HG03469 (cell line): Measurements from ENCODE around the gene DYSF.

ENCODE experiments used
- ATAC-seq: cut with Tn5 transposase; IDR thresholded peaks from one replicate; pipeline ENCODE4 v1.9.1; 2021; ENCODE audit warnings: mild to moderate bottlenecking, moderate library complexity, moderate number of reproducible peaks; ENCODE audit not compliant: unreplicated experiment

The DYSF gene

DNA sequence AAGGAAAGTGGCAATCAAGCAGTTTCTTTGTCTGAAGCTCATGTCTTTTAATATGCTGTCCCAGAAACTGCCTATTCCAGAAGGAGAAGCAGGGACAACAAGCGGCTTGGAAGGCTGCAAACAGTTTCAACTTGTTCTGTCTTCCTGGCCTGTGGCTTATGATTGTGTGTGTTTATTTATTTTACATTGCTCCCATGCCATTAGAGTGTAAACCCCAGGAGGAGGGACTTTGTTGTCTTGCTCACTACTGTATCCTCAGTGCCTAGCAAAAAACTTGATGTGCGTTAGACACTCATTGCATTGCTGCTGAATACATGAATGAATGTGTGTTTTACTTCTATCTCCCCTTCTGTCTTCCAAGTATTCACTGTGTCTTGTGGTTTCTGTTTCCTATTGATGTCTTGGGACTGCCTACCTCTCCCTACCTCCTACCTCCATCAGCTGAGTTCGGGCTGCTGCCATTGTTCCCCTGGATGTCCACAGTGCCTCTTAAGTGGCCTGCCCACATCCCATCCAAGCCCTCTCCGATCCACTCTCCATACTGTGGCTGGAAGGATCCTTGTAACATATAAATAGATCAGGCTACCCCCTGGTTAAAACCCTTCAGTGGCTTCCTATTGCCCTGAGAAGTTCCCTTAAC, 261.4 kb downstream of the DYSF start:
- ATAC-seq: no peak

GRCh38 chr2:71715241-71715750, 261.9 kb downstream of the DYSF start:
- no peak for ATAC-seq

DNA sequence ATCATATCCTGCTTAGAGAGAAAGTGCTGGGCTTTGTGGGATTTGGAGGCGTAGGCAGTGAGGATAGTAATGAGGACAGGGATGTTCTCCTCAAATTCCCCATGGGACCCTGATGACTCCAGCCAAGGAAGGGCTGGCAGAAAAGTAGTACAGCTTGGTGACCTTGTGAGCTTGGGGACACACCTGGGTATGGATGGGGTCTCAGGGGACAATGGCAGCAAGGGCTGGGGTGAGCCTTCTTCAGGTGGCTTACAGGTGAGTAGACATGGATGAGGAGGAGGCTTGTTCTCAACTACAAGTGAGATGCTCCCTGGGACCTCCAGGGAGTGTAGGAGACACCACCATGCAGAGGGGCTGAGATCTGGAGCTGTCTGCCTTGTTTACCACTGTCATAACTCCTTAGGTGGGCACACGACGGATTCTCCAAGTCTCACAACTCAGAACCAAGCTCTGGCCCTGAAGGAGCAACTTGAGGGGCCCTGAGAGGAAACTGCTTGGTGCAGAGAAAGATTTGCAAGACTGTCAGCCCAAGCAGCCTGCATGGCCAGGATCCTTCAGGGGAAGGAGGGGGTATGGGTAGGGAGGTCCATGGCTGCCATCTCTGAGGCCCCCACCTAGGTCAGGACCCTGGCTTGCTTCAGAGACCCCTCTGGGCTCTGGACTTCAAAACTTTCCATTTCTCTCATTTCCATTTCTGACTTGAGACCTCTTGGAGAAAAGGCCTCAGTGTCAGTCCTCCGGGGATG, 262.8 kb downstream of the DYSF start:
- no peak for ATAC-seq

- ATAC-seq: no peak
Measured at GRCh38 chr2:71716697-71717624, 263.6 kb downstream of the DYSF start.

DNA sequence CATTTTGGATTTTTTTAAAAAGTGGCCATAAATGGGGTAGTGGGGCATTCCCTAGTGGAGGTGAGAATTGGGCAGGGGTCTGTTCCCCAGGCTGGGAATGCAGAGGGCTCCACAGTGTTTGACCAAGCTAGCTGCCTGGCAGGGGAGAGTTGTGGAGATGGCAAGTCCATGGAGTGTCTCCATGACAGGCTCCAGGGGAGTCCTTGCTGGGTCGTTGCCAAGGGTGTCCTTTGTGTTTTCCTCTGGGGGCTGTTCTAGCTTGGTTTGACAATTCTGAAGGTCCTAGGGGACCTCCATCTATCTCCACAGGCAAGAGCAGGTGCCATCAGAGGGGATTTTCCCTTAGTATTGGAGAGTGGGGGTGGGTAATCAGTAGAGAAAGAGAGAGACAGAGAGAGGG, 265.3 kb downstream of the DYSF start:
- no peak for ATAC-seq

- no peak for ATAC-seq
Measured at GRCh38 chr2:71719520-71720282, 266.3 kb downstream of the DYSF start.

DNA sequence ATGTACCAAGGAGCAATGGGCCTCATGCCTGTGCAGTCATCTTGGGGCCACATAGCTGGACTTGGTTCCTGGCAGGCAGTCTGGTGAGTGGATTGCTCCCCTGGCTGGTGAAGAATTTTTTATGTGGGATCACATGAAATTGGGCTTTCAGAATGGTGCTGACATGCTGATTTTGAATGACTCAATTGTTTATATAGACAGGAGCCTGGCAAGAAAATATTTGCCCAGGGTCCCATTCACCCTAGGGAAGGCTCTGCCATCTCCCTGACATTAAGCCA, 266.9 kb downstream of the DYSF start:
- ATAC-seq: no peak

DNA sequence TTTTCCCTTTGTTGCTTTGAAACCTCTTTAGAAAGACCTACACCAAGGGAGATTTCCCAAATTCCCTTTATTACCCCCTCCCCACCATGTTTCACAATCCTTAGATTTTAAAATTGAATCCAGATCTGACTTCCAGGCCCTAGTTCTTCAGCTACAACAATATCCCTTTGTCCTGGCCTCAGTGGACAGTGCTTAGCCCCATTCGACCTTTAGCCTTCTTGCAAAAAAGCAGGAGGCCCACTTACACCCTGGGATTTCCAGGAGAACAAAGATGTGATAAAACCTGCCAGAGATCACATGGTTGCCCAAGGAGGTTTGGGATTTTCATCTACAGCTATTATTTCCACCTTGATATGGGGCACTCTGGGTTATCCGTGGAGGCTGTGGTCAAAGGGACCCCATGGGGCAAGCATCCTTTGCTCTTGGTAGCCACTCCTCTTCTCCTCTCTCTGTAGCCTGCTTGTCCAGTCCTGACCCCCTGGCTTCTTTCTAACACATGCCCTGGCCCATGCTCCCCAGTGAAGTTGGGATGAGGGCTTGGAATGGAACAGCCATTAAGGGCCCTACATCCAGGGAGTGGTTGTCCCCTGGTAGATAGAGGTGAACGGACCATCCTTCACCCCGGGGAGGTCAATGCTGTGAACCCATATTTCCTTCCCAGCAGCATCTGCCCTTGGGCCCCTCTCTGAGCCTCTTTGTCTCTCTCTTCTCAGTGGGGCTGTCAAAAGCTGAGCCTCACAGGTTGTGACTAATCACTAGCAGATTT, 267.4 kb downstream of the DYSF start:
- no peak for ATAC-seq

GRCh38 chr2:71721362-71721665, 268.0 kb downstream of the DYSF start:
- no peak for ATAC-seq

DNA sequence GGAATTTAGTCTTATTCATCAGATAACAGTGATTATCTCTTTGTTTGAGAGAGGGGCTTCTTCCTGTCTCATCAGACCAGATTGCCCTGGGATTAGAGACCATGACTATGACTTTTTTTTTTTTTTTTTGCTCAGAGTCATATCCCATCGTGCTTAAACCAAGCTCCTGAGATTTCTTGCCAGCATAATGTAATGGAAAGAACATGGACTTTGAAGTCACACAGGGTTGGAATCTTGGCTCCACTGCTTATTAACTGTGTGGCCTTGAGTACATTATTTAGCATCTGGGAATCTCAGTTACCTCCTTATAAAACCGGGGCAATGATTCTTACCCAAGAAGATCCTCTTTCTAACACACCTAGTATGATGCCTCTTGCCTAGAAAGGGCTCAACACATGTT, 268.3 kb downstream of the DYSF start:
- no peak for ATAC-seq

GRCh38 chr2:71722286-71722685, 268.9 kb downstream of the DYSF start:
- no peak for ATAC-seq

GRCh38 chr2:71724793-71725192, 271.4 kb downstream of the DYSF start:
- no peak for ATAC-seq

DNA sequence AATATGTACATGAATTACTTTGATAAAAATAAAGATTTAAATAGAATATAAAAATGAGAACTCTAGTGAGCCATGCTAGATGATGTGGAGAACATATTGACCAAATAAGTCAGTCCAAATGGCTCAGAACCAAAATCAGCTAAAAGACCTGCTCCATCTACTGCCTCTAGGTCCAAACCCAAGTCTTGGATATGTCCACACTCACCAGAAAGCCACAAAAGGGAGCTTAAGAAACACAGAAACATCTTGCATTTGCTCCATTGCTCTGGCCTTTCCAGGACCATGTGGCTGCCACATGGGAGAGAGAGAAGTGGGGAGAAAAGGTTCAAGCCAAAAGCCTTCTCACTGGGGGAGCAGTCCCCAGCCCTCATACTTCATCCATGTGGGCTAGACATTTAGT, 272.5 kb downstream of the DYSF start:
- no peak for ATAC-seq

GRCh38 chr2:71727562-71727961, 274.2 kb downstream of the DYSF start:
- ATAC-seq: no peak

DNA sequence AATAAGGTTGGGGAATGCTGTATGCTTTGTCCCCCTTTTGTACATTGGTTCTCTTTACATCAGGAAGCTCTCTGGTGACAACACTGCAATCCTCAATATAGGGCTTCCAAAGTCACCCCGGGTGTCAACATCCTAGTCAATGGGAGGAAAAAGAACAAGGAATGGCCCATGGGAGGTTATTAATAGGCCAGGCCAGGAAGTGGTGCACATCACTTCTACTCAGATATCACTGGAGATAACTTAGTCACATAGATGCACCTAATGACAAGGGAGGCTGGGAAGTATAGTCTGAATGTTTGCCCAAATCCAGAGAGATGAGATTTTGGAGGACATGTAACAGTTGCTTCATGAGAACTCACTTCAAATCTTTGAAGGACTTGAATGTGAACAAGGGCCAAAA, 274.7 kb downstream of the DYSF start:
- ATAC-seq: no peak

DNA sequence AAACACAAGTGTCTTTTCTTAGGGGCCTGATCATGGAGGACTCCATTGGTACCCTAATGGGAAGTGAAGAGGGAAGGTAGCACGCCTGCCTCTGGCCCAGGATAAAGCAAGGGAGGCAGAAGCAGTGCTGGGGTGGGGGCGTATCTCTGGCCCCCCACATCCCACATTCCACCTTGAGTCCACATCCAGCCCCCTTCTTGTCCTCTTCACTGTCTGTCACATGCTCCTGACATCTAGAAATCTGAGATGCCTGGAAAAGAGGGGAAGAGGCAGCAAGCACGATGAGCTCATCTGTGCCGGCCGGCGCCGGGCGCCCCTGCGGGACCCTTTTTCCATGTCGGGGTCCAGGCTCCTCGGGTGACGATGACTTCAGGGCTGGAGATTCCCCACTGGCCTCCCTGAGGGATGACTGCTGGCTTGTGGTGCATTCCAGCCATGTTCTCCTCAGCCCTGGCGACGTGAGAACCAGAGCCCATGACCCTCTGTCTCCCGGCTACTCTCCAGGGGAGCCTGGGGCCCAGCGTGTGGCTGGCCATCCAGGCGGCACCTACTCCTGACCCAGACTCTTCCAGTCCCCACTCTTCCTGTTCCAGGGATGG, 277.5 kb downstream of the DYSF start:
- no peak for ATAC-seq

- no peak for ATAC-seq
Measured at GRCh38 chr2:71734620-71735019, 281.3 kb downstream of the DYSF start.

- ATAC-seq: no peak
Measured at GRCh38 chr2:71735676-71736075, 282.3 kb downstream of the DYSF start.
